B cell (primary cell): ENCODE data around the gene COL5A1.

Source experiments
- EZH2 ChIP-seq: IDR thresholded peaks from 2 replicates; pipeline ENCODE4 v1.6.1; 2012; ENCODE audit warnings: borderline replicate concordance, low read depth, mild to moderate bottlenecking, moderate library complexity, low read length; ENCODE audit not compliant: insufficient read depth, poor library complexity, severe bottlenecking
- TF ChIP-seq, protein P1 (sequence below): fragments of 200-600 bp; IDR thresholded peaks from one replicate; pipeline ENCODE4 v1.8.0; 2022; ENCODE audit warnings: antibody characterized with exemption, mild to moderate bottlenecking

DNA sequence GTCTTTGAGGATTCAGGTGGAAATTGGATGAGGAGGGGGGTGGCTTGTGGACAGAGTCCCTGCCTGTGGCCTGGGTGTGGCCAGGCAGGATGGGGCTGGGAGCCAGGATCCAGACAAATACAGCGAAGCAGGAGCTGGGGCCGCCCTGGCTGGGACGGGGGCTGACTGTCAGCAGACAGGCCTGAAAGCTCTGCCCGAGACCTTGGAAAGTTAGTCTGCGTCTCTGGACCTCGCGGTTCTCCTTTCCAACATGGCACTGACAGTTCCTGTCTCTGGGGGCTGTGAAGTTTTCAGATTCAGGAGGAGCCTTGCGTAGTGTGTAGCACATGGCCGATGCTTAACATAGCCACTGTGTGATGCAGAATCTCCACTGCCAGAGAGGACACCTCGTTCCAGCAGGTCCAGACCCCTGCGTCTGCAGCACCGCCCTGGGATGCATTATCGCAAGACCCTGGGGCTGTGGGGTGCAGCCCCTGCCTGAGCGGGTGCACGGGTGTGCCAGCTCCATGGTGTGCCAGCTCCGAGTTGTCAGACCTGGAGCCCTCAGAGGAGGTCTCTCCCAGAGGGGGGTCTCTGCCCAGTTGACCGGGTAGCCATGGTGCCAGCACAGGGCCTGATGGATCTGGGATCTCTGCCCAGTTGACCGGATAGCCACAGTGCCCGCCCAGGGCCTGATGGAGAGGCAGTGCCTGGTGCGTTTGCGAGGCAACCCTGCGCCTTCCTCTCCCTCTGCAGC lies 89.3 kb downstream of the COL5A1 start:
- TF ChIP-seq, protein P1, sequence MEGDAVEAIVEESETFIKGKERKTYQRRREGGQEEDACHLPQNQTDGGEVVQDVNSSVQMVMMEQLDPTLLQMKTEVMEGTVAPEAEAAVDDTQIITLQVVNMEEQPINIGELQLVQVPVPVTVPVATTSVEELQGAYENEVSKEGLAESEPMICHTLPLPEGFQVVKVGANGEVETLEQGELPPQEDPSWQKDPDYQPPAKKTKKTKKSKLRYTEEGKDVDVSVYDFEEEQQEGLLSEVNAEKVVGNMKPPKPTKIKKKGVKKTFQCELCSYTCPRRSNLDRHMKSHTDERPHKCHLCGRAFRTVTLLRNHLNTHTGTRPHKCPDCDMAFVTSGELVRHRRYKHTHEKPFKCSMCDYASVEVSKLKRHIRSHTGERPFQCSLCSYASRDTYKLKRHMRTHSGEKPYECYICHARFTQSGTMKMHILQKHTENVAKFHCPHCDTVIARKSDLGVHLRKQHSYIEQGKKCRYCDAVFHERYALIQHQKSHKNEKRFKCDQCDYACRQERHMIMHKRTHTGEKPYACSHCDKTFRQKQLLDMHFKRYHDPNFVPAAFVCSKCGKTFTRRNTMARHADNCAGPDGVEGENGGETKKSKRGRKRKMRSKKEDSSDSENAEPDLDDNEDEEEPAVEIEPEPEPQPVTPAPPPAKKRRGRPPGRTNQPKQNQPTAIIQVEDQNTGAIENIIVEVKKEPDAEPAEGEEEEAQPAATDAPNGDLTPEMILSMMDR = no peak
- no peak for TF ChIP-seq EZH2
